Measurements from ENCODE around the gene PTPRM. TPM values are rescaled to one million over a fixed set of nuclear protein-coding genes. Genes with fewer than 3 reads are reported as not detected.
A peak's percentile ranks its signal among the peaks of the same experiment; 100 is the strongest.

The PTPRM gene
- polyA plus RNA-seq, 6 donors from 2014 or later = not detected

DNA sequence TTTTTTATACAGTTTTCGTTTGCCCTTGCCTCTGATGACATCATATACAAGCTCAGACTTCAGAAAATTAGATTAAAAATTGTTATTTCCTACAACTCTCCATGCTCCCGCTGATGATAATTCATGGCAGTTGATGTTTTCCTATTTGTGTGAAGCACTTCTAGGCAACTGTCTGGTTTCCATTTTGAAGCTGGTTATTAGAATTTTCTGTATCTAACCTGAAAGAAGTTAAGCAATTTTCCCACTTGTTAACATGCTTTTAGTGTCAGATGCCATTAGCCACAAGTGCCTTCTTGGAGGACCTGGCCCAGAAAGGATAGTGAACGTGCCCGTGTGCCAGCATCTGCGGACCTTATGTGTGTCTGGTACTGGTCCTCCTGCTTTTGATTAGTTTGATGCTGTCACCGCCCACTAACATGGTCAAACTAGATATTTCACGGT, 694.6 kb downstream of the PTPRM start:
- Mint-ChIP-seq H3K27me3 (peaks cover 0 to 12% (median 11%) of the 10 kb centered on the region in 3 donors), H3K36me3 (no peaks in the 10 kb centered on the region), H3K9me3 (no peaks in the 10 kb centered on the region), H3K27ac (no peak overlapping the region), H3K4me1 (no peaks in the 10 kb centered on the region), H3K4me3 (no peak overlapping the region)
- ATAC-seq (ENCODE audit: low read depth in 2 of 2) (no peak), DNase-seq (no peak)

DNA sequence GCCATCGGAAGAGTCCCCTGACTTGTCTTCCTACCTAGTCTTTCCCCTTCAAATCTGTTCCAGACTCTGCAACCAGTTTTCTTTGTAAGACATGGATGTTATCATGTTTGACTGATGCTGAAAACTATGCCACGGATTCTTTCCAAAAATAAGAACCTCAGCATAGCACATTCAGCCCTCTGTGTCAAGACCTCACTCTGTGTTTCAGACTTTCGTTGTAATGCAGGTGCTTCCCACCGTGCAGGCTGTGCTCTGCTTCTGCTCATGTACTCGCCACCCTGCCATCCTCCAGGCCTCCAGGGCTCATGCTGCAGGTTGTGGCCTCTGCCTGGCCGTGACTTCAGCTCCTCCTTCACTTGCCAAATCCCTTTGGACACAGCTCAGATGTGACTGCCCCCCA, 695.1 kb downstream of the PTPRM start:
- H3K9me3 Mint-ChIP-seq = no peaks in the 10 kb centered on the region
- ATAC-seq (ENCODE audit: low read depth in 2 of 2) = no peak
- no peak for DNase-seq
- peak overlapping the region in 1 of 6 donors; percentile 50 for H3K27ac Mint-ChIP-seq
- no peaks in the 10 kb centered on the region for H3K4me1 Mint-ChIP-seq
- H3K4me3 Mint-ChIP-seq = no peak overlapping the region
- peaks cover 0 to 12% (median 7%) of the 10 kb centered on the region in 3 donors for H3K27me3 Mint-ChIP-seq
- H3K36me3 Mint-ChIP-seq = no peaks in the 10 kb centered on the region

DNA sequence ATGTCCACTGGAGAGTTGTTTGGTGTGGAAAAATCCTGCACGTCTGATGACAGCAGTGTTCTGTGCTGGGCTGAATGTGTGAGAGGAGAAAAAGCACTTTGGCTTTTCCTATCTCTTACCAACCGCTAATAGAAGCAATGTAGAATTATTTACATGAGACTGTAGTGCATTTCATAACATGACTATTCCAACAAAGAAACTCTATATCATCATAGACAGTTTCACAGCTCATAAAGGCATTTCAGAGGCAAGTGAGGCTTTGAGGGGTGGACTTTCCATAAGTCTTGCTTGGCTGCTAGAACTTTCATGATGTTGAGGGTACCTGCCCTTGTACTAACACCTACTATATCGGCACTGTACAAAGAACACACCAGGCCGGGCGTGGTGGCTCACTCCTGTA, 697.0 kb downstream of the PTPRM start:
- Mint-ChIP-seq H3K27me3 (peaks cover 0 to 12% (median 5%) of the 10 kb centered on the region in 3 donors), H3K27ac (no peak overlapping the region), H3K4me1 (no peaks in the 10 kb centered on the region), H3K9me3 (peaks cover 0 to 2% (median 0%) of the 10 kb centered on the region in 7 donors), H3K36me3 (no peaks in the 10 kb centered on the region), H3K4me3 (no peak overlapping the region)
- ATAC-seq (ENCODE audit: low read depth in 2 of 2) = no peak
- DNase-seq = no peak

DNA sequence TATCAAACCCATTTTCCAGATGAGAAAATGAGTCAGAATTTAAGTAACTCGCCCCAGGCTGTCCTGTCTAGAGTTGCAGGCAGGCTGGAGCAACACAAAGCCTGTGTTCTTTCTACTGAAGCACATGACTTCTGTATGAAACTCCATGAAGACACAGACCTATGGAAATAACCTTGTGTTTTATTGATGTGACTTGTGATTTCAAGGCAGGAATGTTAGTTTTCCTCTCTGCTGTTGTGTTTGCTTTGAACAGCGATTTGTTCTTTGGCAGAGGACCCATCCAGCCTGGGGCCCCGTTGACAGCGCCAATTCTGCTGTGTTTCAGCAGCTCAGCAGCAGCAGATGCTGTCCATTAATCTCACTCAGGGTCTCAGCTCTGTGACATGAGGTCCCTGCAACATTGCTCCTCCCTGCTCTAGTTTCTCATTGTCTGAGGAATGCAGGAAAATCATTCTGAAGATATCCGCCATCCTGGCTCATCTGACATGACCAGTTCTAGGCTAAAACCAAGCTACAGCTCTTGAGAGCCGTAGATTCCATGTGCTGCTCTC, 697.8 kb downstream of the PTPRM start:
- no peaks in the 10 kb centered on the region for H3K4me1 Mint-ChIP-seq
- DNase-seq (no peak), ATAC-seq (ENCODE audit: low read depth in 2 of 2) (no peak)
- peaks cover 0 to 2% (median 0%) of the 10 kb centered on the region in 7 donors for H3K9me3 Mint-ChIP-seq
- H3K4me3 Mint-ChIP-seq = no peak overlapping the region
- H3K27ac Mint-ChIP-seq = no peak overlapping the region
- H3K27me3 Mint-ChIP-seq = peaks cover 0 to 12% (median 5%) of the 10 kb centered on the region in 3 donors
- H3K36me3 Mint-ChIP-seq = no peaks in the 10 kb centered on the region

DNA sequence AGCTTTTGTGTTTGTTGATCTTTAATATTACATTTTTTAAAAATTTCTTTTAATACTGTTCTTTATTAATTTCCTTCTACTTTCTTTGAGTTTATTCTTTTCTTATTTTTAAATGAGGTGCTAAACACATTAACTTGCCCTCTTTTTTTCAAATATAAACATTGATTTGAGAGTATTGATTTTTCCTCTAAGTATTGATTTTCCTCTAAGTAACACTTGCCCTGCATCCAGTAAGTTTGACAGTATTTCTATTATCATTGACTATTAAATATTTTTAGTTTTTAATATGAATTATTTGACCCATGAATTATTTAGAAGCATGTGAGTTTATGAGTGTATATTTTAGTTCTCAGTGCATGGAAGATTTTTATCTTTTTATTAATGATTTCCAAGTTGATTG, 705.1 kb downstream of the PTPRM start:
- no peak overlapping the region for H3K27ac Mint-ChIP-seq
- DNase-seq = no peak
- no peak overlapping the region for H3K4me3 Mint-ChIP-seq
- no peaks in the 10 kb centered on the region for H3K4me1 Mint-ChIP-seq
- ATAC-seq (ENCODE audit: low read depth in 2 of 2) = no peak
- H3K36me3 Mint-ChIP-seq = no peaks in the 10 kb centered on the region
- peaks cover 0 to 7% (median 7%) of the 10 kb centered on the region in 3 donors for H3K27me3 Mint-ChIP-seq
- peaks cover 0 to 3% (median 0%) of the 10 kb centered on the region in 7 donors for H3K9me3 Mint-ChIP-seq

DNA sequence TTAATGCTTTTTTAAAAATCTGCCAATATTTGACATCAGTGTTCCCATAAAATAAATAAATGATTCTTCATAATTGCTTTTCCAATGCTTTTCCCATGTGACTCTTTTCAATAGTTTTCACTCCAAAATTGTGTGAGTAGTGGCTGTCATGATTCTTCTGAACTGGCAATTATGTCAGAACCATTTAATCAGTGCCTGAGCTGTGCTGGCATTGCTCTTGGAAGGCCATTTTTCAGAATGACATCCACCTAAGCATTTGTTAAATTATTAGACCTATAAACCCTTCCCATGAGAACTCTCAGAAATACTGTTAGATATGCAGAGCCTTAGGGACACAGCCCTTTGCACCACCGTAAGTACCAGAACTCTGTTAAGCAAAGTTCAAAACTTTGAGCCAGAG, 707.3 kb downstream of the PTPRM start:
- H3K4me1 Mint-ChIP-seq = no peaks in the 10 kb centered on the region
- no peak for ATAC-seq (ENCODE audit: low read depth in 2 of 2)
- H3K4me3 Mint-ChIP-seq = no peak overlapping the region
- no peak overlapping the region for H3K27ac Mint-ChIP-seq
- H3K36me3 Mint-ChIP-seq = no peaks in the 10 kb centered on the region
- no peak for DNase-seq
- H3K9me3 Mint-ChIP-seq = peaks cover 0 to 3% (median 0%) of the 10 kb centered on the region in 7 donors
- peaks cover 0 to 7% (median 7%) of the 10 kb centered on the region in 3 donors for H3K27me3 Mint-ChIP-seq

DNA sequence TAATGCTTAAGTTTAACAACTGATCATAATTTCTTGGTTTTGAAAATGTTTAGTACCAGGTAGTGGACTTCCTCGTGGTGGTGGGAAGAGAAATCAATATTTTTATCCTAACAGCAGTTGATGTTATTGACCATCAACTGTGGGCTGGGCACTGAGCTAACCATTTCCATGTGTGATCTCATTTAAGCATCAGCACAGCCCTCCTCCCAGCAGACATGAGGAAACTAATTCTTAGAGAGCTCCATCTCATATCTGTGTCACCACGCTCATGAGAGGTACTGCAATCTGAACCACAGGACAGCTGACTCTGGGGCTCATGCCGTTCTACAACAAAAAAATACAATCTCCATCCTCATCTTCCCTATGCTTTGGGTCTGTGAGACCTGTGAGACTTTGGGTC, 709.3 kb downstream of the PTPRM start:
- H3K36me3 Mint-ChIP-seq = no peaks in the 10 kb centered on the region
- peaks cover 0 to 4% (median 0%) of the 10 kb centered on the region in 7 donors for H3K9me3 Mint-ChIP-seq
- no peaks in the 10 kb centered on the region for H3K4me1 Mint-ChIP-seq
- no peak overlapping the region for H3K27ac Mint-ChIP-seq
- H3K27me3 Mint-ChIP-seq = peaks cover 7 to 15% (median 7%) of the 10 kb centered on the region in 3 donors
- H3K4me3 Mint-ChIP-seq = no peak overlapping the region
- DNase-seq (no peak), ATAC-seq (ENCODE audit: low read depth in 2 of 2) (no peak)

DNA sequence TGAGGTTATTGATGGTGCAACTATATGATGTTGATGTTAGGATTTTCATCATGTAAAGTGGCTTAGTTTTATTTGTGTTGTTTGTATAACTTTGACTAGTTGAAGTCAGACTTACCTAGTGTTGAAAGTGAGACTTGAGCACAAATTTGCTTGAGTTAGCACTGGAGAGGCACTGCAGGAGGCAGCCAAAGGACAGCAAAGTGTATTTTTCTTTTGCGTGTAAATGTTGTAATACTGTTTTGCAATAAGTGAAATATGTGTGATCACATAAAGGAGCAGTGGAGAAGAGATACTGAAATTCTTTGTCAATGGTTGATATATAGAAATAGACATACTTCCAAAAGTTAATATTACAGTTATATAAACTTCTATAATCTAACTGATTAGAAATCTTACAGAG, 710.2 kb downstream of the PTPRM start:
- DNase-seq = no peak
- H3K9me3 Mint-ChIP-seq = peaks cover 0 to 4% (median 0%) of the 10 kb centered on the region in 7 donors
- H3K27ac Mint-ChIP-seq = no peak overlapping the region
- no peaks in the 10 kb centered on the region for H3K36me3 Mint-ChIP-seq
- H3K27me3 Mint-ChIP-seq = peaks cover 7 to 15% (median 7%) of the 10 kb centered on the region in 3 donors
- no peak for ATAC-seq (ENCODE audit: low read depth in 2 of 2)
- no peak overlapping the region for H3K4me3 Mint-ChIP-seq
- H3K4me1 Mint-ChIP-seq = no peaks in the 10 kb centered on the region

DNA sequence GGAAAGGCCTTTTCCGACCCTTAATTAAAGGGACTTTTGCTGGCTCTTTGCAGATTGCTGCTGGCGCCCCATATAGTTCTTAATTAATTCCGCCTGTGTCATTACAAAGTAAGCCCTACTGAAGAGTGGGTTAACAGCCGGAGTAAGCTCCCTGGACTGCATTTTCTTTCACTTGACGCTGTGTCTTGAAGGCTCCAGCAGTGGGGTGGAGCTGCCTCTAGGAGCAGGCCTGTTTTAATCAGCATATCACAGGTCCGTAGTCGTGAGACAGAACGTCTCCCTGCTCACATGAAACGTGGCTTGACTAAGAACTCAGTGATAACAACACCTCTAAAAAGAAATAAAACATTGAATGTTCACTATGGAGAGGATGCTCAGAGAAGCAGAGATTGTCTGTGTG, 712.2 kb downstream of the PTPRM start:
- no peaks in the 10 kb centered on the region for H3K4me1 Mint-ChIP-seq

DNA sequence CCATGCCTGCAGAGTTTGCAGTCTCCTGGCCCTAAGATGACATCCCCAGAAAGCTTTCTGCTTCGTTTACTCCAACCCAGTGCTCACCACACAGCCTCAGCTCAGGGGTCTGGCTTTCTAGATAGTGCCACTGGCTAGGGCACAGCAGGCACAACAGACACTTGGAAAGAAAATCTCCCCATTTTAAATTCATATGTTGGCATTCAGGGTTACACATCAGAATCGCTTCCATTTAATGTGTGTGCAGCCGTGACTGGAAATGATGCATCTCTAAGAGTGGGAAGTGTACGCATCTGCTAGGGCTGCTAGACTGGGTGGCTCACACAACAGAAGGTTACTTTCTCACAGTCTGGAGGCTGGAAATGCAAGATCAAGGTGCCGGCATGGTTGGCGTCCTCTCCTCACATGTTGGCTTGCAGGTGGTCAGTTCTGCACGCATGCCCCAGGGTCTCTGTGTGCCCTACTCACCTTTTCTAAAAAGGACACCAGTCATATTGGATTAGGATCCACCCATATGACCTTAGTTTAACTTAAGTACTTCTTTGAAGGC, 712.7 kb downstream of the PTPRM start:
- Mint-ChIP-seq H3K36me3 (no peaks in the 10 kb centered on the region), H3K27me3 (peaks cover 7 to 15% (median 7%) of the 10 kb centered on the region in 3 donors), H3K9me3 (peaks cover 0 to 4% (median under 1%) of the 10 kb centered on the region in 7 donors), H3K27ac (no peak overlapping the region), H3K4me3 (no peak overlapping the region), H3K4me1 (no peaks in the 10 kb centered on the region)
- DNase-seq (no peak), ATAC-seq (ENCODE audit: low read depth in 2 of 2) (no peak)

More for the DNA sequence above, 712.2 kb downstream of the PTPRM start:
- DNase-seq (no peak), ATAC-seq (ENCODE audit: low read depth in 2 of 2) (no peak)
- H3K4me3 Mint-ChIP-seq = no peak overlapping the region
- H3K27me3 Mint-ChIP-seq = peaks cover 7 to 15% (median 7%) of the 10 kb centered on the region in 3 donors
- peaks cover 0 to 4% (median 0%) of the 10 kb centered on the region in 7 donors for H3K9me3 Mint-ChIP-seq
- no peak overlapping the region for H3K27ac Mint-ChIP-seq
- no peaks in the 10 kb centered on the region for H3K36me3 Mint-ChIP-seq

DNA sequence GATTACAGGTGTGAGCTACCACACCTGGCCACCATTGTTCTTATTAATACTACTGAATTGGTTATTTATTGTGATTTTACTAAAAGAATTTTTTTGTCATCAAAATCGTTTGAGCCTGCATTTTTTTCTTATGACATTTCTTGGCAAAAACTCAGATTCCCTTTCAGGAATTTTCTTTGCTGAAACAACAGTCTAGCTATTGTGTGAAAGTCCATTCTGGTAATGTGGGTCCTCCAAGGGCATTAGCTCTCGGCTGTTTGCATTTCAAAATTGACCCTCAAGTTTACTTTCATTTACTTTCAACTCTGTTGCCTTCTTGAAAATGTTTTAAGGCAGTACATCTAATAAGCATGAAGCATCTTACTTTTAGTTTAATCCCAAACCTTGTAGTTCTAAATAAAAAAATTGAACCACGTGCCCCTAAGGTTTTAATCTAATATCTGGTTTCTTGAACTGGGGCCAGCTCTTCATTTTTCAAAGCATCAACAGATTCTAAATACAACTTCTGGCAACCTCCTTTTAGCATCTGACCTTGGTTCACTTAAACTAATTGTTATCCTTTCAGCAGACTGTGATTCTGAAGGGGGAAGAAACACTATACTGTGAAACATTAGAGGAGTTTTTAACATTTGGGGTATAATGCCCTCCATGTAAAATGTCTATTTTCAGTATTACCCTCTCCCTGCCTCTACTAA, 716.9 kb downstream of the PTPRM start:
- Mint-ChIP-seq H3K4me3 (no peak overlapping the region), H3K27me3 (peaks cover 7 to 17% (median 11%) of the 10 kb centered on the region in 3 donors), H3K9me3 (peaks cover 0 to 4% (median 1%) of the 10 kb centered on the region in 7 donors), H3K27ac (no peak overlapping the region), H3K4me1 (no peaks in the 10 kb centered on the region), H3K36me3 (no peaks in the 10 kb centered on the region)
- ATAC-seq (ENCODE audit: low read depth in 2 of 2) (no peak), DNase-seq (no peak)

DNA sequence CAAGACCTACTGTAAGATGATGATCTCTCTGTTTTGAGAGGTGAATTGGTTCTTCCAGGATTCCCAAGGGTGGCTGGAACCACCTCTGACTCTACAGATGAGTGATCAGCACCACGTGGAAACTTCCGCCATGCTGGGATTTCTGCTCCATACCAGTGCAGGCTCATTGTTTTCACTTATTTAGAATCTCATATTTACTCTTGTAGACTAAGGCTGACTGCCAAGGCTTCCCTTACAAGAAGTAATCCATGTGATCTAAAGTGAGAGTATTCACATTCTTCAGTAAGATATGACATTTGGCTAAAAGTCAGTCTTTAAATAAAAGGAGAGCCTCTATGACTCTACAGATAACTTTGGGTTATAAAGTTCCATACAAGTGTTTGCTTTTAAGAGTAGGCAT, 719.2 kb downstream of the PTPRM start:
- H3K27me3 Mint-ChIP-seq = peaks cover 2 to 11% (median 10%) of the 10 kb centered on the region in 3 donors
- no peaks in the 10 kb centered on the region for H3K4me1 Mint-ChIP-seq
- H3K27ac Mint-ChIP-seq = peak overlapping the region in 1 of 6 donors; percentile 55
- no peak overlapping the region for H3K4me3 Mint-ChIP-seq
- no peak for DNase-seq
- peaks cover 0 to 1% (median 0%) of the 10 kb centered on the region in 7 donors for H3K9me3 Mint-ChIP-seq
- no peak for ATAC-seq (ENCODE audit: low read depth in 2 of 2)
- no peaks in the 10 kb centered on the region for H3K36me3 Mint-ChIP-seq

DNA sequence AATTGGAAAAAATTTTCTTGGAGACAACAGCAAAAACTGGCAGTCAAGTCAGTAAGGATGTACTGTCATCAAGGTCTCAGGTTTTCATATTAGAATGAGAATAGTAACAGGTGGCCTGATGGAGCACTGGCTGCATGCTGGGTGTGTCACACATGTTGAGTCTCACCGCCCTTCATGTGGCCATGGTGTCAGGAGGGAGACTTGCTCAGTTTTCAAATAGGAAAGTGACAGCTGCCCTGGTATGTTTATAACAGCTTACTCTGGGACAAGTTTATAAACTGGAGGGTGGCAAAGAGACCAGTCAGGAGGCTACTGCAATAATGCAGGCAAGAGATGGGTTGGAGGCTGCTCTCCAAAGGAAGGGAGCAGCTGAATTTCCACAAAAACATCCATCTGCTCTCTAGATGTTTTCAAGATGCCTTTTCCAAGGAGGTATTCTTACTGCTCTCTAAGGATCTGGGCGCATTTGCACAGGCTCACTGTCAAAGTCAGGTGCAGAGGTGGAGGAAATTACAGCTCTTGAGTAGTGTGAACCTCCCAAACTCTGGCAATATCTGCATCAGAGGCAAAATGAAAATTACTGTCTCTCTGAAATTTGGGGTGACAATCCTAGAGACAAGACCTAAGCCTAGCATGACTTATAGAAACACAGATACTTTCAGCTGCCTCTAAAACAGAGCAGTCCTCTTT, 720.2 kb downstream of the PTPRM start:
- DNase-seq = no peak

More for the DNA sequence above, 720.2 kb downstream of the PTPRM start:
- no peaks in the 10 kb centered on the region for H3K4me1 Mint-ChIP-seq
- no peak overlapping the region for H3K4me3 Mint-ChIP-seq
- ATAC-seq (ENCODE audit: low read depth in 2 of 2) = no peak
- no peak overlapping the region for H3K27ac Mint-ChIP-seq
- H3K27me3 Mint-ChIP-seq = peaks cover 0 to 11% (median 9%) of the 10 kb centered on the region in 3 donors
- no peaks in the 10 kb centered on the region for H3K36me3 Mint-ChIP-seq
- peaks cover 0 to 1% (median 0%) of the 10 kb centered on the region in 7 donors for H3K9me3 Mint-ChIP-seq

All from naive B cell (primary cell).